ENCODE measurements around the gene CPLX4.
A peak's percentile ranks its signal among the peaks of the same experiment; 100 is the strongest.

CPLX4 gene

DNA sequence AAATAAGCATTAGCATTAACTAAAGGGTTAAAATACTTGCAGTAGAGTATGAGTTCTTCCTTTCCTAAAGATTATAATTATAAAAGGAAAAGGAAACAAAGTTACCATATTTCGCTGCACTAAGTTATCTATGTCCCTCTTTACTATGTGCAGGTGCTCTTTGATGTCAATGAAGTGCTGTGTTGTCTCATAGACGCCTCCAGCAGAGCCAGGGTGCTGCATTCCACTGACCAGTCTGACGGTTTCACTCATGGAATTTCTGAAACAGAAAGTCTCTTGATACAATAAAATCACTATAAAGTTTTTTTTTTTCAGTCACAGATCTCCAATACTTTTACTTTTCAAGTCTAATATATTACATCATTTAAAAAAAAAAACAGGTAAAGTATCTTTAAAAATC is 14.5 kb upstream of the CPLX4 start:
- no peak overlapping the region for H3K4me3 ChIP-seq (ENCODE audit: insufficient read length, low read depth)
- peaks cover 48% of the 10 kb centered on the region for H3K36me3 ChIP-seq (ENCODE audit: insufficient read depth, insufficient read length, low read length)
- H3K4me1 ChIP-seq (ENCODE audit: insufficient read depth, insufficient read length) = no peaks in the 10 kb centered on the region
- no peak overlapping the region for H3K9ac ChIP-seq (ENCODE audit: insufficient read length, low read depth)
- DNase-seq (ENCODE audit: low read depth, low spot score) = no peak
- H3K9me3 ChIP-seq (ENCODE audit: insufficient read depth, low read length) = no peaks in the 10 kb centered on the region
- H3K27me3 ChIP-seq (ENCODE audit: insufficient read depth, insufficient read length) = no peaks in the 10 kb centered on the region
- TF ChIP-seq SUZ12 (IDR thresholded peaks at IDR 0.05; ENCODE audit: extremely low read depth, insufficient read depth, insufficient read length) (no peak), YY1 (IDR thresholded peaks at IDR 0.05; ENCODE audit: insufficient read depth, insufficient read length) (no peak), ZNF274 (IDR thresholded peaks at IDR 0.05; ENCODE audit: low read depth, low read length) (no peak)

DNA sequence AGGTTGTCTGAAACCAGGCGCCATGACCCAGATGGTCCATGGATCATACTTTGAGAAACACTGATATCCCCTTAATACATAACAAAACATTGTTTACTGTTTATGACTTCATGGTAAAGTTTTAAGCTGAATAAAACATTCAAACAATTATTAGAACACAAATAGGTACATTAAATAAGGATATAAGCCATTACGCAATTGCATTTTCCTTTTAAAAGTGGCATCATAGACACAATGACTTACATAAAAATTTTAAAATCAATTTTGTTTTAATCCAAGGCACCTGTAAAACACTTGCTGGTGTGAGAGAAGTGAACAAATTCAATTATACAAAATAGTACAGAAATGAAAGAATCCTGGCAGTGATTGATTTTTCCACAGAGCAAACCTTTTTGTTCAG is 10.2 kb upstream of the CPLX4 start:
- H3K36me3 ChIP-seq (ENCODE audit: insufficient read depth, insufficient read length, low read length) = peaks cover 41% of the 10 kb centered on the region

DNA sequence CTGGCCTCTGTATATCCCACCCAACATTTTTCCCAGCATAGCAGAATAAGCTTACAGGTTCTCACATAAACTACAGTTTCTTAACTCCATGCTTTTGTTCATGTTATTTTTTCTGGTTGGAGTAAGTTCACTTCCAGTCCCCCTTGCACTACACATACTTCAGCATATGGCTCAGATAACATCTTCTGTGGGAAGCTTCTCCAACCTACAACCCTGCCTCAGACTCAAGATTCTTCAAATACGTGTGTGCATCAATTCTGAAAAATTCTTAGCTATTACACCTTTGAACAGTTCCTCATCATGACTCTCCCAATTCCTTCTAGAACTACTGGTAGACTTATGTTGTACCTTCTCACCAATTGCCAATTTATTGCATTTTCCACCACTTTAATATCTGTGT is 7.5 kb upstream of the CPLX4 start:
- Histone ChIP-seq H3K4me1 (ENCODE audit: insufficient read depth, insufficient read length) (no peaks in the 10 kb centered on the region), H3K27me3 (ENCODE audit: insufficient read depth, insufficient read length) (no peaks in the 10 kb centered on the region), H3K4me3 (ENCODE audit: insufficient read length, low read depth) (no peak overlapping the region), H3K9me3 (ENCODE audit: insufficient read depth, low read length) (no peaks in the 10 kb centered on the region), H3K36me3 (ENCODE audit: insufficient read depth, insufficient read length, low read length) (peaks cover 23% of the 10 kb centered on the region), H3K9ac (ENCODE audit: insufficient read length, low read depth) (no peak overlapping the region)
- TF ChIP-seq ZNF274 (IDR thresholded peaks at IDR 0.05; ENCODE audit: low read depth, low read length) = no peak
- no peak for TF ChIP-seq SUZ12 (IDR thresholded peaks at IDR 0.05; ENCODE audit: extremely low read depth, insufficient read depth, insufficient read length)
- no peak for TF ChIP-seq YY1 (IDR thresholded peaks at IDR 0.05; ENCODE audit: insufficient read depth, insufficient read length)
- DNase-seq (ENCODE audit: low read depth, low spot score) = no peak

More for the DNA sequence above, 10.2 kb upstream of the CPLX4 start:
- no peak for TF ChIP-seq ZNF274 (IDR thresholded peaks at IDR 0.05; ENCODE audit: low read depth, low read length)
- no peak for TF ChIP-seq YY1 (IDR thresholded peaks at IDR 0.05; ENCODE audit: insufficient read depth, insufficient read length)
- no peak for TF ChIP-seq SUZ12 (IDR thresholded peaks at IDR 0.05; ENCODE audit: extremely low read depth, insufficient read depth, insufficient read length)
- Histone ChIP-seq H3K9me3 (ENCODE audit: insufficient read depth, low read length) (no peaks in the 10 kb centered on the region), H3K27me3 (ENCODE audit: insufficient read depth, insufficient read length) (no peaks in the 10 kb centered on the region), H3K4me1 (ENCODE audit: insufficient read depth, insufficient read length) (no peaks in the 10 kb centered on the region), H3K9ac (ENCODE audit: insufficient read length, low read depth) (no peak overlapping the region), H3K4me3 (ENCODE audit: insufficient read length, low read depth) (no peak overlapping the region)
- DNase-seq (ENCODE audit: low read depth, low spot score) = no peak

DNA sequence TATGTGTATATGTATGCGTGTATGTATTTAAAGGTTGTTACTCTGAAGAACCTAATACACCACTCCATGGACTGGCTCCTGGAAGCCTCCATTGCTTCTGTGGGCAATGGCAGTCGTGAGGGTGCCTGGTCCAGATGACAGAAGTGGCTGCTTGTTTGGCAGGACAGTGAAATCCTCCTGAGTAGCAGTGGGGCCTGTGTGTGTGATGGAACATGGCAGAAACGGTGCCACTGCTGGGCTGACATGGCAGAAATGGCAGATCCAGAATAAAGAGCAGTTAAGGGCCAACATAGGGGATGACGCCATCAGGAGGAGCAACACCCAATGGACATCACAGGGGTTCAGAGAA is 6.1 kb upstream of the CPLX4 start:
- Histone ChIP-seq H3K27me3 (ENCODE audit: insufficient read depth, insufficient read length) (no peaks in the 10 kb centered on the region), H3K9ac (ENCODE audit: insufficient read length, low read depth) (no peak overlapping the region), H3K9me3 (ENCODE audit: insufficient read depth, low read length) (no peaks in the 10 kb centered on the region), H3K4me3 (ENCODE audit: insufficient read length, low read depth) (no peak overlapping the region), H3K4me1 (ENCODE audit: insufficient read depth, insufficient read length) (no peaks in the 10 kb centered on the region), H3K36me3 (ENCODE audit: insufficient read depth, insufficient read length, low read length) (peaks cover 21% of the 10 kb centered on the region)
- no peak for DNase-seq (ENCODE audit: low read depth, low spot score)
- no peak for TF ChIP-seq ZNF274 (IDR thresholded peaks at IDR 0.05; ENCODE audit: low read depth, low read length)
- no peak for TF ChIP-seq YY1 (IDR thresholded peaks at IDR 0.05; ENCODE audit: insufficient read depth, insufficient read length)

DNA sequence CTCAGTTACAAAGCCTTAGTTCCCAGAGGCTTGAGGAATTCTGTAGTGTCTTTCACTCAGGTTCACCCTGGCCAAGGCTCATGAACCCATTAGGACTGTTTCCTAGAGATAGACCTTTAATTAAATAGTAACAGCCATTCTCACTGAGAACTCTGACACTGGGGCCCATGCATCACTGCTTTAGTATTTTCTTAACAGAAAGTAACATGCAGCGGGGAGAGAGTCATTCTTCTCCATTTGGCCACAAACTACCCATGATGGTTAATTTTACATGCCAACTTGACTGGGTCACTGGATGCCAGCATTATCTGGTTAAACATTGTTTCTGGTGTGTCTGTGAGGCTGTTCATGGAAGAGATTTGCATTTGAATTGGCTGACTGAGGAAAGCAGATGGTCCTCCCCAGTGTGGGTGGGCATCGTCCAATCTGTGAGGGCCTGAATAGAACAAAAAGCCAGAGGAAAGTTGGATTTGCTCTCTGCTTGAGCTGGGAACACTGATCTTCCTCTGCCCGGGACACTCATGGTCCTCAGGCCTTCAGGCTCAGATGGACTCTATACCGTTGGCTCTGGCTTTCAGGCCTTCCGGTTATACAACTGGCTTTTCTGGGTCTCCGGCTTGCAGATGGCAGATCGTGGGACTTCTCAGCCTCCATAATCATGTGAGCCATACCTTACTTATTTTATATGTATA is 5.6 kb upstream of the CPLX4 start:
- Histone ChIP-seq H3K4me1 (ENCODE audit: insufficient read depth, insufficient read length) (no peaks in the 10 kb centered on the region), H3K4me3 (ENCODE audit: insufficient read length, low read depth) (no peak overlapping the region), H3K36me3 (ENCODE audit: insufficient read depth, insufficient read length, low read length) (peaks cover 21% of the 10 kb centered on the region), H3K9me3 (ENCODE audit: insufficient read depth, low read length) (no peaks in the 10 kb centered on the region), H3K9ac (ENCODE audit: insufficient read length, low read depth) (no peak overlapping the region), H3K27me3 (ENCODE audit: insufficient read depth, insufficient read length) (no peaks in the 10 kb centered on the region)
- TF ChIP-seq YY1 (IDR thresholded peaks at IDR 0.05; ENCODE audit: insufficient read depth, insufficient read length) (no peak), SUZ12 (IDR thresholded peaks at IDR 0.05; ENCODE audit: extremely low read depth, insufficient read depth, insufficient read length) (no peak), ZNF274 (IDR thresholded peaks at IDR 0.05; ENCODE audit: low read depth, low read length) (no peak)
- DNase-seq (ENCODE audit: low read depth, low spot score) = no peak

DNA sequence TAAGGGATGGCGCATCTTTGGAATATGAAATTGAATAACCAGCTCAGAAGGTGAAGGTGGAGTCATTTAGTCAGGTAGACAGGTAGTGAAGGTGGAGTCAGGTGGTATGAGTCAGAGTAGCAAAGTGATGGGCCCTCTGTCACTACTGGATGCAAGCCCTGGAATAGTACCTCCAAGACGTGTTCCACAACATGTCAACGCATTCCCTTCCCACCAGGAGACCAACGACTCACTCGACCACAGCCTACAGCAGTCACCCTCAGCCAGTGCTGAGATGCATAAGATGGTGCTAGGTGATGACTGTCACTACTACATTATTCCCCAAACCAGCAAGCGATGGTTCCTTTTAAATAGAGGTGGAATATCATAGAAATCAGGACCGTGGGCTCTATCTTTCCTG is 6.8 kb downstream of the CPLX4 start:
- Histone ChIP-seq H3K36me3 (ENCODE audit: insufficient read depth, insufficient read length, low read length) (no peaks in the 10 kb centered on the region), H3K27me3 (ENCODE audit: insufficient read depth, insufficient read length) (peaks cover 26% of the 10 kb centered on the region), H3K9me3 (ENCODE audit: insufficient read depth, low read length) (no peaks in the 10 kb centered on the region), H3K4me3 (ENCODE audit: insufficient read length, low read depth) (no peak overlapping the region), H3K9ac (ENCODE audit: insufficient read length, low read depth) (no peak overlapping the region), H3K4me1 (ENCODE audit: insufficient read depth, insufficient read length) (no peaks in the 10 kb centered on the region)
- TF ChIP-seq YY1 (IDR thresholded peaks at IDR 0.05; ENCODE audit: insufficient read depth, insufficient read length) (no peak), ZNF274 (IDR thresholded peaks at IDR 0.05; ENCODE audit: low read depth, low read length) (no peak), SUZ12 (IDR thresholded peaks at IDR 0.05; ENCODE audit: extremely low read depth, insufficient read depth, insufficient read length) (no peak)
- no peak for DNase-seq (ENCODE audit: low read depth, low spot score)

DNA sequence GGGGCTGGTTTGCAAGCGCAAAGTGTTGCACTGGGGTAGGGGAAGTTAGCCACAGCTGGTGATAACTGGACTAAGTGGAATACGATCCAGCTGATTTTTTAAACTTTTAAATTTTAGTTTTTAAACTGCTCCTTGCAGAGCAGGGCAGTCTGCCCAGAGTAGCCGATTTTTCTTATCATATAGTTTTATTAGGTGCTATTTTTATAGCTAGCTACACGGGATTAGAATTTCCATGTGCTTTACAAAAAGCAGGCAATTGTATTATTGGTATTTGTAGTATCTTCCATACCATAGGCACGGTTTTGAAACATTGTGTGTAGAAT is 9.6 kb downstream of the CPLX4 start:
- H3K4me3 ChIP-seq (ENCODE audit: insufficient read length, low read depth) = peak overlapping the region; percentile 24
- no peaks in the 10 kb centered on the region for H3K36me3 ChIP-seq (ENCODE audit: insufficient read depth, insufficient read length, low read length)
- H3K9me3 ChIP-seq (ENCODE audit: insufficient read depth, low read length) = no peaks in the 10 kb centered on the region
- TF ChIP-seq SUZ12 (IDR thresholded peaks at IDR 0.05; ENCODE audit: extremely low read depth, insufficient read depth, insufficient read length) (no peak), ZNF274 (IDR thresholded peaks at IDR 0.05; ENCODE audit: low read depth, low read length) (no peak), YY1 (IDR thresholded peaks at IDR 0.05; ENCODE audit: insufficient read depth, insufficient read length) (no peak)
- H3K27me3 ChIP-seq (ENCODE audit: insufficient read depth, insufficient read length) = peaks cover 37% of the 10 kb centered on the region
- no peaks in the 10 kb centered on the region for H3K4me1 ChIP-seq (ENCODE audit: insufficient read depth, insufficient read length)
- DNase-seq (ENCODE audit: low read depth, low spot score) = no peak
- peak overlapping the region; percentile 32 for H3K9ac ChIP-seq (ENCODE audit: insufficient read length, low read depth)

Measured in NT2/D1 (cell line).